ENCODE measurements around the gene KLK5. TPM values are rescaled to one million over a fixed set of nuclear protein-coding genes. Genes with fewer than 3 reads are reported as not detected.

The KLK5 gene
- polyA plus RNA-seq, 1 donor, result 1.6 TPM

DNA sequence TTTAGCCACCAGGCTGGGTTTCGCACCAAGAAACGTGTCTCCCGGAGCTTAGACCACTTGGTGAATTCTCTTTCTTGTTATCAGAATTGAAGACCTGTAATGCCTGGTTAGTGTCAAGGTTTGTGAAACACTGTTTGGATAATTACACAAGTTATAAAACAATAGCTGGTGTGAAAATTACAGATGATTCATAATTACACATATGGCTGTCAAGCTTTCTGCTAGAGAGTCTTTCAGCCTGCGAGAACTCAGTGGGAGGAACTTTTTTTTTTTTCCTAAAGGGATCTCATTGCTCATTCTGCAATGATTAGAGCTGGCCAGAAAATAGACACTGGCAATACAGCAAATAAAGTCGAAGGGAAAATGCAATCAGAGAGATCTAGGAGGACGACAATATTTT lies 28.3 kb downstream of the KLK5 start:
- WGBS (ENCODE audit: insufficient coverage, low lambda C conversion rate), result no CpG with 5 or more reads among the region's 6 CpGs
- no peaks in the 10 kb centered on the region for H3K4me1 ChIP-seq (ENCODE audit: control insufficient read depth, insufficient read depth, low read length)
- H3K9me3 ChIP-seq (ENCODE audit: control insufficient read depth, low read depth, low read length), result no peaks in the 10 kb centered on the region
- H3K27me3 ChIP-seq (ENCODE audit: control insufficient read depth, insufficient read depth, low read length), result peaks cover 7% of the 10 kb centered on the region
- H3K4me3 ChIP-seq (ENCODE audit: low read length), result no peak overlapping the region
- no peaks in the 10 kb centered on the region for H3K36me3 ChIP-seq (ENCODE audit: control insufficient read depth, insufficient read depth, low read length)
- H3K27ac ChIP-seq (ENCODE audit: low read length), result no peak overlapping the region
- DNase-seq, result no peak

DNA sequence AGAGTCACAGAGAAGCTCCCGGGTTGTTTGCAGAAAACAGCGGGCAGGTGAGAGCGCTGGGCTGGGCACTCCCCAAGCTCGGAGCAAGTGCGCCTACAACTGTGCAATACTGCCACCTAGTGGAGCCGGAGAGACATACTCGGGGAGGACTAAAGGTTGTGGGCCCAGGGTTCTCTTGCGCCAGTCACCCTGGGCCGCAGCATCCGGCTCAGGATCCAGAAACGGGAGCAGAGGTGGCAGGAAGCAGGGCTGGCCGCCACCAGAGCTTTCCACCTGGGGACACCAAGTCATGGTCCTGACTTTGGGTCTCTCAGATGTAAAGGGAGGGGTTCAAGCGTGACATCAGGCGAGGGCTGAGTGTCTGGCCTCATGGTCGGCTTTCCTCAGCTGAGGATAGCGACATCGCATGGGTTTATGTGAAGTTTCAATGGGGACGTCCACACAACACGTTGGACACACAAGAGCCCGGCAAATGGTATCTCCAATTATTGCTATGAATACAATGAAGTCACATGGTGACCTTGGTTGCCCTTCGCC lies 30.5 kb downstream of the KLK5 start:
- DNase-seq, result peak; percentile 62 to 75
- Histone ChIP-seq H3K9me3 (ENCODE audit: control insufficient read depth, low read depth, low read length) (no peaks in the 10 kb centered on the region), H3K27ac (ENCODE audit: low read length) (no peak overlapping the region), H3K4me3 (ENCODE audit: low read length) (no peak overlapping the region), H3K27me3 (ENCODE audit: control insufficient read depth, insufficient read depth, low read length) (peaks cover 4% of the 10 kb centered on the region), H3K4me1 (ENCODE audit: control insufficient read depth, insufficient read depth, low read length) (no peaks in the 10 kb centered on the region), H3K36me3 (ENCODE audit: control insufficient read depth, insufficient read depth, low read length) (no peaks in the 10 kb centered on the region)
- WGBS (ENCODE audit: insufficient coverage, low lambda C conversion rate), result no CpG with 5 or more reads among the region's 21 CpGs

DNA sequence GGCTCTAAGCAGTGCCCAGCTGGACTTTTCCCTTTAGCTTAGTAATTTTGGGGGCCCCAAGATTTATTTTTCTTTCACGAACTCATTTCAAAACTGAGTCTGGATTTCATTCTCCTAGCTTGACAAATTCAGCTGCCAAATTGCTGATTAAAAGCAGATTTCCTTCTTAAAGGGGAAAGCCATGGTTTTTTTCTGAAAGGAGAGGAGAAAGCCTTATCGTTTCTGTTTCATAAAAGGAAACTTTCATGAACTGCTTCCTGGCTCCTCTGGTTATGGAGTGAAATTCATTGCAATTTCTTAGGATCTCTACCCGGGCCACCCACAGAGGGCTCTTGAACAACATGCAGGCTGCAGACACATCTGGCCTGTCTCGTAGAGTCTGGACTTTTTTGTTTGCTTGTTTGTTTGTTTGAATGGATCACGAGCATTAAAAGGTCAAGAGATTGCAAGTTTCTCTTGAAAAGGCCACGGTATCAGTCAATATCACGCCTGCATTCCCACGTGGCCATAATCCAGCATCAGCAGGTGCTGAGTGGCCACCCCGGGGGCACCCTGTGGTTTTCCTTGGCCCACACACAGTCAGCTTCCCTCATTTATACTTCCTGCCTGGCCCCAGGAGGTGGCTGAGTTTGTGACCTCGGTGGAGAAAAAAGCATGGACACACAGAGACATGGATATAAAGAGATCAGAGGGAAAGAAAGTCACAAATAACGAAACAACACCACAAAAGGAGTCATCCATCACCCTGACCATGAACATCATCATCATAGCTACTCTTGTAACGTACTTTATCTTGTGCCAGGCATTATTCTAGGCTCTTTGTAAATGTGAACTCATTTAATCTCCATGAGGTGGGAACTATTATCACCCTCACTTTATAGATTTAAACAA lies 31.2 kb downstream of the KLK5 start:
- Histone ChIP-seq H3K9me3 (ENCODE audit: control insufficient read depth, low read depth, low read length) (no peaks in the 10 kb centered on the region), H3K27me3 (ENCODE audit: control insufficient read depth, insufficient read depth, low read length) (peaks cover 4% of the 10 kb centered on the region), H3K4me1 (ENCODE audit: control insufficient read depth, insufficient read depth, low read length) (no peaks in the 10 kb centered on the region), H3K36me3 (ENCODE audit: control insufficient read depth, insufficient read depth, low read length) (no peaks in the 10 kb centered on the region), H3K27ac (ENCODE audit: low read length) (no peak overlapping the region), H3K4me3 (ENCODE audit: low read length) (no peak overlapping the region)
- 0% methylated on average over 2 of the region's 12 CpGs for WGBS (ENCODE audit: insufficient coverage, low lambda C conversion rate)
- DNase-seq, result no peak

DNA sequence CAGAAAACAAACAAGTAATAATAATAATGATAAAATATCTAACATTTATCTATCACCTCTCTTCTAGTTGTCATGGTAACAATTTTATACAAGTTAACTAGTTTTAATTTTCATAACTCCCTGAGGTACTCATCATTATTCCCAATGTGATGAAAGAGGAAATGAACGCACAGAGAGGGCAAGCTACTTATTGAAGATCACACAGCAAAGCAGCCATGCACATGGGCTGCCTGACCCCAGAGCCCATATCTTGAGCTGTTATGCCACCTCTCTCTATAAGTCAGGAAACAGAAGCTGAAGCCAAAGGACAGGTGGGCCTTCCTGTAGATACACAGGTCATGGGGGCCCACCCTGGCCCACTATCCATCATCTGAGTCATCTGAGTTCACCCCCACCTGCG lies 36.8 kb downstream of the KLK5 start:
- Histone ChIP-seq H3K9me3 (ENCODE audit: control insufficient read depth, low read depth, low read length) (no peaks in the 10 kb centered on the region), H3K27me3 (ENCODE audit: control insufficient read depth, insufficient read depth, low read length) (peaks cover 25% of the 10 kb centered on the region), H3K27ac (ENCODE audit: low read length) (no peak overlapping the region), H3K36me3 (ENCODE audit: control insufficient read depth, insufficient read depth, low read length) (no peaks in the 10 kb centered on the region), H3K4me1 (ENCODE audit: control insufficient read depth, insufficient read depth, low read length) (no peaks in the 10 kb centered on the region), H3K4me3 (ENCODE audit: low read length) (no peak overlapping the region)
- WGBS (ENCODE audit: insufficient coverage, low lambda C conversion rate), result no CpG with 5 or more reads among the region's 2 CpGs
- no peak for DNase-seq

DNA sequence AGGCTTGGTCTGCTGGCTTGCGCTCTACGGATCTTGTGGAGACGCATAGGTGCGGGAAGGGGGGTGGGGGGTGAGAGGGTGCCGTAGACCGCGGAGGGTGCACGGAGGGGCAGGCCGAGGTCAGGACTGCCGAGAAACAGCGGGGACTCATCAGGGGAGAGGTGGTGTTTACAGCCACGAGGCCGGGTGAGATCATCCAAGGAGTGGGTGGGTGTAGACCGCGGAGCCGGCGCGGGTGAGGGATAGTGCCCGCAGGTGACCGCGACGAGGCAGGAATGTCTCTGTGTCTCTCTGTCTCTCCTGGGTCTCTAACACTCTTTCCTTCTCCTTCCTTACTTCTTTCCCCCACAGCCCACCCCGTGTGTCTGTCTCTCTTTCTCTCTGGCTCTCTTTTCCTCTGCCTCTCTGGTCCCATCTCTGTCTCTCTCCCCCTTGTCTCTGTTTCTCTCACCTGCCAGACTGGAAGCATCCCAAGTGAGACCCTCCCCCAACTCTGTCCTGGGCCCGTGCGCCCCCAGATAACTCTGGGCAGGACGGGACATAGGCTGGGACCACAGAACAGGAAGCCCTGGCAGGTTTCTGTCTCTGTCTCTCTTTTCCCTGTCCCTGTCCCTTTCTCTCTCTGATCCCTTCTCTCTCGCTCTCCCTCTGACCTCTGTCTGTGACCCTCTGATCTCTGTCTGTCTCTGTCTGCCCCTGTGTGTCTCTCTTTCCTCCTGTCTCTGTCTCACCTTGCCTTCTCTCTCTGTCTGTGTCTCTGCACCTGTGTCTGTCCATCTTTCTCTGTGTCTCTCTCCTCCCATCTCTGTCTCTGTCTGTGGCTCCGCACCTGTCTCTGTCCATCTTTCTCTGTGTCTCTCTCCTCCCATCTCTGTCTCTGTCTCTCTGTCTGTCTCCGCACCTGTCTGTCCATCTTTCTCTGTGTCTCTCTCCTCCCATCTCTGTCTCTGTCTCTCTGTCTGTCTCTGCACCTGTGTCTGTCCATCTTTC lies 39.8 kb downstream of the KLK5 start:
- Histone ChIP-seq H3K27me3 (ENCODE audit: control insufficient read depth, insufficient read depth, low read length) (peaks cover 55% of the 10 kb centered on the region), H3K4me3 (ENCODE audit: low read length) (no peak overlapping the region), H3K36me3 (ENCODE audit: control insufficient read depth, insufficient read depth, low read length) (no peaks in the 10 kb centered on the region), H3K27ac (ENCODE audit: low read length) (no peak overlapping the region), H3K9me3 (ENCODE audit: control insufficient read depth, low read depth, low read length) (no peaks in the 10 kb centered on the region), H3K4me1 (ENCODE audit: control insufficient read depth, insufficient read depth, low read length) (no peaks in the 10 kb centered on the region)
- no peak for DNase-seq
- 0% methylated on average over 2 of the region's 29 CpGs for WGBS (ENCODE audit: insufficient coverage, low lambda C conversion rate)

DNA sequence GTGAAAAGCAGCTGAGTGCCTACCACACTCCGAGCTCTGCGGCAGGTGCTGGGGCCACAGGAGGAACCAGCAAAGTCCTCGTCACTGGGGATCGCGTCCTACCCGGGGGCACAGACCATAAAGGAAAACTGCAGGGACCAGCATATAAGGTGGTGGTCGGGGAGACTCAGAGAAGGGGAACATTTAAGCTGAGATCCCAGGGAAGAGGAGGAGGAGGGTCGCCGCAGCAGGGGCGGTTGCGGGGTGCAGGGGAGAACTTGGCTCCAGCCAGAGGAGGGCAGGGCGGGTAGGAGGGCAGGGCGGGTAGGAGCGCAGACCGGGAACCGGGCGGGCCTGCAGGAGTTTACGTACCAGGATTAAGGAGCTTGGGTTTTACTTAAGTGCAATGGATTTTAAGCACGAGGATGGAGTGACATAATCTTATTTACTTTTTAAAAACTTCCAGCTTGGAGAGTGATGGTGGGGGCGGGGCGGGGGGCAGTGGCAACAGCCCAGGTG lies 40.7 kb downstream of the KLK5 start:
- no peaks in the 10 kb centered on the region for H3K9me3 ChIP-seq (ENCODE audit: control insufficient read depth, low read depth, low read length)
- H3K4me1 ChIP-seq (ENCODE audit: control insufficient read depth, insufficient read depth, low read length), result no peaks in the 10 kb centered on the region
- peaks cover 61% of the 10 kb centered on the region for H3K27me3 ChIP-seq (ENCODE audit: control insufficient read depth, insufficient read depth, low read length)
- no peak for DNase-seq
- no peaks in the 10 kb centered on the region for H3K36me3 ChIP-seq (ENCODE audit: control insufficient read depth, insufficient read depth, low read length)
- WGBS (ENCODE audit: insufficient coverage, low lambda C conversion rate), result no CpG with 5 or more reads among the region's 21 CpGs
- H3K4me3 ChIP-seq (ENCODE audit: low read length), result no peak overlapping the region
- H3K27ac ChIP-seq (ENCODE audit: low read length), result no peak overlapping the region

DNA sequence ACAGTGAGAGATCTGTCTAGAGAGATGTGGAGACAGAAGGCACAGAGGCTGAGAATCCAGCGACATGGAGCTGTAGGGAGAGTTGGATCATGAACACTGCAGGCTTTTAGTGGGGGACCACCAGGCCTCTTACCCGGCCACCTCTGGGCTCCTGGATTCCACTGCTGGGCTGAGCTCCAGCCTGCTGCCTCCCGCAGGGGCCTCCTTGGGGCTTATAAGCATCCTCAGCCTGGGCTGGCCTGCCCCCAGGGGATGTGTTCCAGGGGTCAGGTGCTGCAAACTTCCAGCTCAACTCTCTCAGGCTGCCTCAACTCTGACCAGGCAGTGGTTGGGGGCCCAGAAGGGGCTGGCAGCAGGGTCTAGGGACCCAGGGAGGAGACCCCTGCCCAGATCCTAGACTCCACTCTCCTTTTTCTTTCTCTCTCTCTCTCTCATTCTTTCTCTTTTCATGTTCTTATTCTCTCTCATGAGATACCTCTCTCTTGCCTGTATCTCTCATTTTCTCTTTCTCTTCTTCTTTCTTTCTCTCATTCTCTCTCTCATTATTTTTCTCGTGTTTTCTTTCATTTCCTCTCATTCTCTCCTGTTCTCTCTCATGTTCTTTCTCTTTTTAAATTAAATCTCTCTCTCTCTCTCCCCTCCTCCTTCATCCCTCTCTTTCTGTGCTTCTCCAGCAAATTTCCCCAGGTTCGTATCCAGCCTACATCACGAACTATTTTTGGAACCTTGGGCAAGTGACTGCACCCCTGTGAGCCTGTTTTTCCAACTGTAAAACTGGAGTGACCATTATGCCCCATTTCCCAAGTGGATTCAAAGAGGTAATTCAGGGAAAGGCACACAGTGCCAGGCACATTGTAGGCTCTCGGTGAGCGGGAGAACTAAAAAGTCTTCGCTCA lies 41.4 kb downstream of the KLK5 start, which contains the start of gene KLK4:
TSS of gene KLK4 (minus strand) at position 190 of the 896 bp plus-strand sequence. CDS start 657 bp downstream, outside the sequence.
- 65% methylated on average over 1 of the region's 9 CpGs for WGBS (ENCODE audit: insufficient coverage, low lambda C conversion rate)
- H3K9me3 ChIP-seq (ENCODE audit: control insufficient read depth, low read depth, low read length), result no peaks in the 10 kb centered on the region
- no peak for DNase-seq
- H3K27ac ChIP-seq (ENCODE audit: low read length), result no peak within 1 kb of the TSS
- H3K36me3 ChIP-seq (ENCODE audit: control insufficient read depth, insufficient read depth, low read length), result no peaks in the 10 kb centered on the region
- H3K4me1 ChIP-seq (ENCODE audit: control insufficient read depth, insufficient read depth, low read length), result no peaks in the 10 kb centered on the region
- H3K4me3 ChIP-seq (ENCODE audit: low read length), result no peak within 1 kb of the TSS
- peaks cover 61% of the 10 kb centered on the region for H3K27me3 ChIP-seq (ENCODE audit: control insufficient read depth, insufficient read depth, low read length)

DNA sequence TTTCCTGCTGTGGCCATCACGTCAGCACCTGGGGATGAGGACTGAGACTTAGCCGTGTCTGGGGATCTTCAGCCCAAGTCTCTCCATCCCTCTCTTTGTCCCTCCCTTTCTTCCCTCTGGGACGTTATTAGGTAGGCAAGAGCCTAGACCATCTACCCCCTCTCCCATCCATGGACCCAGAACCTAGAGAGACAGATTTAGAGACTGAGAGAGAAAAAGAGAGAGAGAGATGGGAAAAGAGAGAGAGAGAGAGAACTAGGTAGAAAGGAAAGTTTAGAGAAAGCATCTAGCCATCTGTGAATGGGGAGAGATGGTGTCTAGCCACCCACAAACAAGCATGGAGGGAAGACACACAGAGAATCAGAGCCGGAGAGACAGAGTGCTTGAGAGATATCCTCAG lies 42.1 kb downstream of the KLK5 start:
- Histone ChIP-seq H3K27me3 (ENCODE audit: control insufficient read depth, insufficient read depth, low read length) (peaks cover 58% of the 10 kb centered on the region), H3K27ac (ENCODE audit: low read length) (no peak overlapping the region), H3K4me1 (ENCODE audit: control insufficient read depth, insufficient read depth, low read length) (no peaks in the 10 kb centered on the region), H3K36me3 (ENCODE audit: control insufficient read depth, insufficient read depth, low read length) (no peaks in the 10 kb centered on the region), H3K4me3 (ENCODE audit: low read length) (no peak overlapping the region), H3K9me3 (ENCODE audit: control insufficient read depth, low read depth, low read length) (no peaks in the 10 kb centered on the region)
- no peak for DNase-seq
- 40% methylated on average over 1 of the region's 4 CpGs for WGBS (ENCODE audit: insufficient coverage, low lambda C conversion rate)

DNA sequence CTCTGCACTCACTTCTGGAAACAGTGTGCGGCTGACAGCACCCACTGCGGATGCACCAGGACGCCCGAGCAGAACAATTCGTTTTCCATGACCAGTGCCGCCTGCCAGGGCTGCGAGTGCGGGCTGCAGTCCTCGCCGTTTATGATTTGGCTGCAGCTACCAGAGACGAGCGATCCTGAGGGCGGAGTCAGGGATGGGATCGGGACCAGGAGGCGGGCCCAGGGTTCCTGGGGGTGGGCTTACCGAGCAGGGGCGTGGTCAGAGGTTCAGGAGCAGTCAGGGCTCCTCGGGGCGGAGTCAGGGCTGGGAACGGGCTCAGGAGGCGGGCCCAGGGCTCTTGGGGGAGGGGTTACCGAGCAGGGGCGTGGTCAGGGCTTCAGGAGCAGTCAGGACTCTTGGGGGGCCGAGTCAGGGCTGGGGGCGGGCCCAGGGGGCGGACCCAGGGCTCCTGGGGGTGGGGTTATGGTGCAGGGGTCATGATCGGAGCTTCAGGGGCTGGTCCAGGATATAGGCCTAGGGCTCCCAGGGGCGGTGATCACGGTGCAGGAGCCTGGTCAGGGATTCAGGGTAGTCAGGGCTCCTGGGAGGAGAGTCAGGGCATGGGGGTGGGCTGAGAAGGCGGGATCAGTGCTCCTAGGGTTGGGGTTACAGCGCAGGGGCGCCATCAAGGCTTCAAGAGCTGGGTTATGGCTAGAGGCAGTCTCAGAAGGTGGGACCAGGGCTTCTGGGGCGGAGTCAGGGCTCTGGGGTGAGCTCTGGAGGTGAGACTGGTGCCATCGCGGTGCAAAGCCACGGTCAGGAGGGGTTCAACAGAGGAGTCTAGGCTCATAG lies 43.4 kb downstream of the KLK5 start:
- no CpG with 5 or more reads among the region's 36 CpGs for WGBS (ENCODE audit: insufficient coverage, low lambda C conversion rate)
- H3K4me3 ChIP-seq (ENCODE audit: low read length), result no peak overlapping the region
- H3K27me3 ChIP-seq (ENCODE audit: control insufficient read depth, insufficient read depth, low read length), result peaks cover 58% of the 10 kb centered on the region
- H3K36me3 ChIP-seq (ENCODE audit: control insufficient read depth, insufficient read depth, low read length), result no peaks in the 10 kb centered on the region
- no peak overlapping the region for H3K27ac ChIP-seq (ENCODE audit: low read length)
- H3K9me3 ChIP-seq (ENCODE audit: control insufficient read depth, low read depth, low read length), result no peaks in the 10 kb centered on the region
- no peaks in the 10 kb centered on the region for H3K4me1 ChIP-seq (ENCODE audit: control insufficient read depth, insufficient read depth, low read length)
- no peak for DNase-seq
